ENCODE data around the gene MAP3K7CL.

MAP3K7CL gene

DNA sequence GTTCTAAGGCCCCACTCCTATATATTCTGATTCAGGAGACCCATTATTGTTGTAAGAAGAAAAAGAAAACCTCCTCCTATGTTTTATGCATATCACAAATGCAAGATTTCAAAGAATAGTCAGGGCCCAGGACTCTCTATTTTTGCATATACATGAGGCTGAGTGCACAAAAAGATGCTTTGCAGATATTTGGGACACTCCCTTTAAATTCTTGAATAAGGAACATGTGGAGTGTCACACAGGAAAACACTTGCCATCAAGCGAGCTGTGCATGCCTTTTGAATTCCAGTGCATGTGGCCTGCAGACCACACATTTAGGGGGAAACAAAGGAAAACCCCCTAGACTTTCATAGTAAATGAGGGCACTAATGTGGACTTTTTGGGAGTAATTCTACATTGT lies 5.6 kb downstream of the MAP3K7CL start:
- TF ChIP-seq, protein P1, sequence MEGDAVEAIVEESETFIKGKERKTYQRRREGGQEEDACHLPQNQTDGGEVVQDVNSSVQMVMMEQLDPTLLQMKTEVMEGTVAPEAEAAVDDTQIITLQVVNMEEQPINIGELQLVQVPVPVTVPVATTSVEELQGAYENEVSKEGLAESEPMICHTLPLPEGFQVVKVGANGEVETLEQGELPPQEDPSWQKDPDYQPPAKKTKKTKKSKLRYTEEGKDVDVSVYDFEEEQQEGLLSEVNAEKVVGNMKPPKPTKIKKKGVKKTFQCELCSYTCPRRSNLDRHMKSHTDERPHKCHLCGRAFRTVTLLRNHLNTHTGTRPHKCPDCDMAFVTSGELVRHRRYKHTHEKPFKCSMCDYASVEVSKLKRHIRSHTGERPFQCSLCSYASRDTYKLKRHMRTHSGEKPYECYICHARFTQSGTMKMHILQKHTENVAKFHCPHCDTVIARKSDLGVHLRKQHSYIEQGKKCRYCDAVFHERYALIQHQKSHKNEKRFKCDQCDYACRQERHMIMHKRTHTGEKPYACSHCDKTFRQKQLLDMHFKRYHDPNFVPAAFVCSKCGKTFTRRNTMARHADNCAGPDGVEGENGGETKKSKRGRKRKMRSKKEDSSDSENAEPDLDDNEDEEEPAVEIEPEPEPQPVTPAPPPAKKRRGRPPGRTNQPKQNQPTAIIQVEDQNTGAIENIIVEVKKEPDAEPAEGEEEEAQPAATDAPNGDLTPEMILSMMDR (IDR thresholded peaks at IDR 0.05; ENCODE audit: insufficient read depth, low read length, missing control alignments) = no peak
- ChIA-PET CTCF (interaction anchor here (1.6 kb wide), 1 partner anchor 11 kb away, joined by 5 read pairs; no protein-coding TSS in a partner anchor), POLR2A (no interaction called here)
- no peak for DNase-seq (ENCODE audit: low read depth, low spot score)
- H3K4me3 ChIP-seq (ENCODE audit: low read depth, low read length) = no peak overlapping the region

DNA sequence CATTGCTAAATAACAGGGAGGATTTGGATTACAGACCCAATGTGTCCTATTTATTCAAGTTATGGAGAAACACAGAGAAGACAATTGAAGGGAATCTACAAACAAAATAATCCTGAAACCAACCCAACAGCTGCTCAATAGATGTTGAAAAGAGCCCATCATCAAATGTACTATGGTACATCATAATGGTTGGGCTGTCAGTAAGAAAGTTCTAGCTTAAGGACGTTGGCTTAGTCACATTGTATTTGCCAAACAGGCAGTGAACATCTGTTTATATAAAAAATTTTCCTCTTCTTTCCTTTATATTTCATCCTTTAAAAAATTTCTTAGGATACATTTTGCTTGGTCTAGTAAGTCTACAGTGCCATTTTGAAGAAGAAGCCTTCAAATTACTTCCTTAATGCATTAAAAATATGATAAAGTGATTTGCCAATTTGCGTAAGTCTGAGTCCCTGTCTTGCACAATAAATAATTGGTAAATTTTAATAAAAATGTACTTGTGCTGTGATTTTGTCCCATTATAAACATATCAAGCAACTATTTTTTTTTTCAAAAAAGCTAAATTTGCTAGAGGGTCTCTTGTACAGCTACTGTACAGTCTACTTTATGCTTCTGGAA lies 14.4 kb downstream of the MAP3K7CL start:
- CTCF ChIA-PET = interaction anchor here (0.7 to 1.8 kb wide), 6 partner anchors 10 to 226 kb away, joined by 3 to 7 read pairs (median 3); no protein-coding TSS in a partner anchor
- POLR2A ChIA-PET = interaction anchor here (0.6 to 1.1 kb wide), 3 partner anchors 11 to 199 kb away, joined by 3 to 5 read pairs (median 3); no protein-coding TSS in a partner anchor
- DNase-seq (ENCODE audit: low read depth, low spot score) = no peak
- TF ChIP-seq, protein P1 (IDR thresholded peaks at IDR 0.05; ENCODE audit: insufficient read depth, low read length, missing control alignments) = no peak
- no peak overlapping the region for H3K4me3 ChIP-seq (ENCODE audit: low read depth, low read length)

DNA sequence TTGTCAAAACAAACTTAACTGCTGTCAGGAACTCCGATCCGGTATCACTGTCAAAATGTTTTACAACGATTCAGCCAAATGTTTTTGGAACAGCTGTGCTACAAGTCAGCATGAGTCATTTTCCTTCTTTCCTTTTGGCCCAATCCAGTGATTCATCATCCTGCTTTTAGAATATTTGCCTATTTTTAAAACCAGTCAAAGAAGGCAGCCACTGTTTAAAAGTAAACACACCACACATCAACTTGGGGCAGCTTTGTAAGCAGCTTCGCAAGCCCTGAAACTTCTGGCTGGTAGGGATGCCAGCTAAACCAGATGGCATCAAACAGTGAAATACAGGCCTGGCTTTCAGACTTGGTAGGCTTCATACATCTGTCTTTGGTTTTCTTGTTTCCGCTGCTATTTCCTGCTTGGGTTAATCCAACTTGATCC lies 14.9 kb downstream of the MAP3K7CL start:
- H3K4me3 ChIP-seq (ENCODE audit: low read depth, low read length) = peak overlapping the region; percentile 37
- ChIA-PET CTCF (interaction anchor here (1.1 to 1.8 kb wide), 4 partner anchors 18 to 226 kb away, joined by 3 to 7 read pairs (median 4); no protein-coding TSS in a partner anchor), POLR2A (interaction anchor here (0.7 to 1.1 kb wide), 2 partner anchors 10 to 47 kb away, joined by 4 to 5 read pairs; no protein-coding TSS in a partner anchor)
- DNase-seq (ENCODE audit: low read depth, low spot score) = peak; percentile 57
- TF ChIP-seq, protein P1 (IDR thresholded peaks at IDR 0.05; ENCODE audit: insufficient read depth, low read length, missing control alignments) = no peak

DNA sequence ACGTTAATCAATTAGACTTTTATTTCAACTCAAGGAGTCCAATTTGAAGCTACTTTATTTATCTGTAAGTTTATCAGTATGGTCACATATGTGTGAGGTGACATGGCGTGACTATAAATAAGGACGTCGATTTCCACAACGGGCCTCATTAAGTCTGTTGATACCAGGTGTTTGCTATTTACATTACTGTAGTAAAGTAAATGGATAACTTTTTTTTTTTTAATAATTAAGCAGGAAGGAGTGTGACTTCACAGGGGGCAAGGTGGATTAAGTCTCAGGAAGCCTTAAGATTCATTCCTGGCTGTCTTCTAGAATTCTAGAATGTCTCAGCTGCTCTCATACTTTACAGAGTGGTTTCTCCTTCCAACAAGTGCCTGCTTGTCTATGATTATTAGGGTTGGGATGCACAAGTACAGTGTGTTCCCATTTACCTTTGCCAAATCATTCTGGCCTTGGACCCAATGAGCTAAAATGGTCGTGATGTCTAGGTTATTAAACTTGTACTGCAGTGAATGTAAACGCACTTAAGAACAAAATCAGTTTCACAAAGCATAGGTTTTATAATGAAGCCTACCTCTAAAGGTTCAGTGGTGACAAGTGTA lies 15.5 kb downstream of the MAP3K7CL start:
- H3K4me3 ChIP-seq (ENCODE audit: low read depth, low read length) = no peak overlapping the region
- CTCF ChIA-PET = interaction anchor here (1.1 to 1.8 kb wide), 4 partner anchors 18 to 225 kb away, joined by 3 to 7 read pairs (median 4); no protein-coding TSS in a partner anchor

DNA sequence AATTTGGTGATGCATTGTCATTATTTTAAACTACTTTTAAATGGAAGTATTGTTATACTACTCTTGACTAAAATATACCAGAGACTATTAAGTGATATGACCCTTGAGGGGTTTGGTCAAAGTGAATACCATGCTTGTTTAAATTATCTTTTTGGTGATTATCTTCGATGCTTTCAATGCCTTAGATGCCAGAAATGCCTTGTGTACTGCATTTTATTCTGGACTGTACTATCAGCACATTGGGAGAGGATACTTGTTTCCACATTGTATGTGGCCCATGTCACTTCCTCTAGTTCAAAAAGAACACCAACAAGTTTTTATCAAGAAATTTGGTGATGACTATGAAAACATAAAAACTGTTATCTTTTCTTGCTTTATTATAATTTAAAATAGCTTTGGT lies 16.3 kb downstream of the MAP3K7CL start:
- DNase-seq (ENCODE audit: low read depth, low spot score) = no peak
- no peak overlapping the region for H3K4me3 ChIP-seq (ENCODE audit: low read depth, low read length)
- ChIA-PET CTCF (no interaction called here), POLR2A (no interaction called here)
- TF ChIP-seq, protein P1 (IDR thresholded peaks at IDR 0.05; ENCODE audit: insufficient read depth, low read length, missing control alignments) = no peak

More for the DNA sequence above, 15.5 kb downstream of the MAP3K7CL start:
- TF ChIP-seq, protein P1 (IDR thresholded peaks at IDR 0.05; ENCODE audit: insufficient read depth, low read length, missing control alignments) = no peak
- POLR2A ChIA-PET = interaction anchor here (0.7 to 1.1 kb wide), 2 partner anchors 10 to 47 kb away, joined by 4 to 5 read pairs; no protein-coding TSS in a partner anchor
- no peak for DNase-seq (ENCODE audit: low read depth, low spot score)

DNA sequence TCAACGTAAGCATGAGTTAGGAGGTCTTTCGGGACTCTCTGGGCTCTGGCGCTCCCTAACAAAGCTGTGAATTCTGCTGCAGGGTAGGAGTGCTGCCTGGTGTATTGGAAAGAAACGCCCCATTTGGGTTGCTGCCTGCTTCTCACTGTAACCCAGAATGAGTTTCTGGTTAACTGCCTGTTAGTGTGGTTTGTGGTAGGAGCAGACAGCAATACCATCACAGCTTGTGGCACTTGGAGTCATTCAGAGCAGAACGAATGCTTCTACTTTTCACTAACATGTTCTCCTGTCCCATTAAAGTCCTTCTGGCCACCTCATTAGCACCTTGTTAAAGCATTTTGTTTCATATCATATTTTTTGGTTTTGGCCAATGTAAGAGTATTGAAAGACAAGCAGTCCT lies 18.1 kb downstream of the MAP3K7CL start:
- TF ChIP-seq, protein P1 (IDR thresholded peaks at IDR 0.05; ENCODE audit: insufficient read depth, low read length, missing control alignments) = no peak
- H3K4me3 ChIP-seq (ENCODE audit: low read depth, low read length) = no peak overlapping the region
- ChIA-PET POLR2A (interaction anchor here (1.3 kb wide), 1 partner anchor 34 kb away, joined by 4 read pairs; no protein-coding TSS in a partner anchor), CTCF (interaction anchor here (0.8 to 2.2 kb wide), 6 partner anchors 10 to 149 kb away, joined by 3 to 9 read pairs (median 4); no protein-coding TSS in a partner anchor)
- DNase-seq (ENCODE audit: low read depth, low spot score) = peak; percentile 53
